HFF-Myc (cell line): ENCODE data around the gene MBNL1.

Experiments used
- DNase-seq: peaks from one replicate; pipeline ENCODE4 v3.0.0-alpha.2; 2011; ENCODE audit warnings: low read depth; ENCODE audit errors: extremely low read depth
- H3K4me3 ChIP-seq: replicated peaks from 2 replicates; pipeline ENCODE4 v1.5.1; 2011; ENCODE audit warnings: low read depth, mild to moderate bottlenecking, control low read depth, low read length
- TF ChIP-seq, protein P1 (sequence below): IDR thresholded peaks from 2 replicates; pipeline ENCODE4 v1.5.1; 2012; ENCODE audit warnings: mild to moderate bottlenecking, low read depth, low read length, control low read depth; ENCODE audit errors: missing control alignments

Gene MBNL1

GRCh38 chr3:152314677-152315353 lies 46.1 kb downstream of the MBNL1 start:
- H3K4me3 ChIP-seq = no peak overlapping the region
- TF ChIP-seq, protein P1, sequence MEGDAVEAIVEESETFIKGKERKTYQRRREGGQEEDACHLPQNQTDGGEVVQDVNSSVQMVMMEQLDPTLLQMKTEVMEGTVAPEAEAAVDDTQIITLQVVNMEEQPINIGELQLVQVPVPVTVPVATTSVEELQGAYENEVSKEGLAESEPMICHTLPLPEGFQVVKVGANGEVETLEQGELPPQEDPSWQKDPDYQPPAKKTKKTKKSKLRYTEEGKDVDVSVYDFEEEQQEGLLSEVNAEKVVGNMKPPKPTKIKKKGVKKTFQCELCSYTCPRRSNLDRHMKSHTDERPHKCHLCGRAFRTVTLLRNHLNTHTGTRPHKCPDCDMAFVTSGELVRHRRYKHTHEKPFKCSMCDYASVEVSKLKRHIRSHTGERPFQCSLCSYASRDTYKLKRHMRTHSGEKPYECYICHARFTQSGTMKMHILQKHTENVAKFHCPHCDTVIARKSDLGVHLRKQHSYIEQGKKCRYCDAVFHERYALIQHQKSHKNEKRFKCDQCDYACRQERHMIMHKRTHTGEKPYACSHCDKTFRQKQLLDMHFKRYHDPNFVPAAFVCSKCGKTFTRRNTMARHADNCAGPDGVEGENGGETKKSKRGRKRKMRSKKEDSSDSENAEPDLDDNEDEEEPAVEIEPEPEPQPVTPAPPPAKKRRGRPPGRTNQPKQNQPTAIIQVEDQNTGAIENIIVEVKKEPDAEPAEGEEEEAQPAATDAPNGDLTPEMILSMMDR = no peak
- DNase-seq = no peak

- no peak for DNase-seq
Observed at GRCh38 chr3:152315623-152316022, 46.9 kb downstream of the MBNL1 start.

DNA sequence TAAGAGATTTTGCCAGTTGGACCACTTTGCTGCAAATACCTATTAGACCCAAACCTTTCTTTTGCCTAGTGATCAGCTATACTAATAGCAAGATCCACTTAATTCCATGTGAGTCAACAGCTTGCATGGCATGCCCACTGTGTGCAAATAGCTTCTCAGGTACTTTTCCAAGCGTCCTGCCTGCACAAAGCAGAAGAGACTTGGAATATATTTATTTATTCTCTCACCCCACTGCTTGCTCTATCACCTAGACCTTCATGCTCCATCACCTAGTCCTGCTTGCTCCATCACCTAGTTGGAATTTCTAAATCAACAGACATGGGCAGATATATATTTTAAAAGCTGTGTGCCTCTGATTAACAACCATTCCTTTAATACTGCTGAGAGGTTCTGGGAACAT lies 47.6 kb downstream of the MBNL1 start:
- no peak overlapping the region for H3K4me3 ChIP-seq
- TF ChIP-seq, protein P1 = no peak
- no peak for DNase-seq

More at GRCh38 chr3:152315623-152316022, 46.9 kb downstream of the MBNL1 start:
- TF ChIP-seq, protein P1 = no peak
- H3K4me3 ChIP-seq = no peak overlapping the region

DNA sequence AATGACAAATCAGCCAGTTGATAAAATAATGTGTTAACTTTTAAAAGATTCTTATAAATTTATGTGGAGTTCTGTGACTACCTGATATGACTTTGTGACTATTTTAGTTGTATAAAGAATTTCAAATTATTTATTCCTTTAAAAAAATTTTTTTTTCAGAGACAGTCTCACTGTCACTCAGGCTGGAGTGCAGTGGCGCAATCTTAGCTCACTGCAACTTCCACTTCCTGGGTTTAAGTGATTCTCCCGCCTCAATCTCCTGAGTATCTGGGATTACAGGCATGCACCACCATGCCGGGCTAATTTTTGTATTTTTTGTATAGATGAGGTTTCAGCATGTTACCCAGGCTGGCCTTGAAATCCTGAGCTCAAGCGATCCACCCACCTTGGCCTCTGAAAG lies 48.5 kb downstream of the MBNL1 start:
- DNase-seq = no peak
- TF ChIP-seq, protein P1 = no peak
- no peak overlapping the region for H3K4me3 ChIP-seq

- TF ChIP-seq, protein P1 = no peak
- DNase-seq = no peak
- H3K4me3 ChIP-seq = no peak overlapping the region
Observed at GRCh38 chr3:152317956-152318355, 49.2 kb downstream of the MBNL1 start.

GRCh38 chr3:152318512-152318911 lies 49.8 kb downstream of the MBNL1 start:
- no peak overlapping the region for H3K4me3 ChIP-seq
- TF ChIP-seq, protein P1 = no peak
- no peak for DNase-seq

DNA sequence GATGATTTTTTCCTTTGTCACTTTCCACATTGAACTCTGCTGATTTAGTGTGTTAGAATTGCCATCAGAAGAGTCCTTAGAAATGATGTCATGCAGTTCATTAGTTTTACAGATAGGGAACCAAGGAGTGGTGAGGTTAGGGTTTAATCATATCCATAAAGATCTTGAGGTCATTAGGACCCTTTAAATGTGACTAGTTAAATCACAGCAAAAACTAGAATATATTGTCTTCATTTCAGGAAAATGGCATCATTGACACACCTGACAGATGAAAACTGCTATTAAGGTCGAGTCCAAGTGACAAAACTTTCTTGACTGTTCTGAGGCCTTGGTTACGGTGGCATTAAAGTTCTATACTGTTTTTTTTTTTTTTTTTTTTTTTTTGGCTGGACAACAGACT lies 50.5 kb downstream of the MBNL1 start:
- no peak for DNase-seq
- TF ChIP-seq, protein P1 = no peak

More for the DNA sequence above, 50.5 kb downstream of the MBNL1 start:
- H3K4me3 ChIP-seq = no peak overlapping the region
